Stimulated activated CD4-positive, alpha-beta T cell treated with anti-CD3 and anti-CD28 coated beads, Interleukin-4, amount 100 ng/mL, for 1 hour (primary cell): ENCODE measurements around the gene FRG2.
"Not testable (repeated sequence)": the region's sequence is repeated elsewhere in the genome, so short reads cannot be mapped to it uniquely, and the experiment has no call there.

ENCODE experiments used
- DNase-seq: peaks from one replicate; pipeline ENCODE4 v3.0.0-alpha.2; 2020

FRG2 gene

GRCh38 chr4:190027156-190027555 is at the start of gene FRG2:
TSS of gene FRG2 (minus strand) at chr4:190027256. CDS start at chr4:190027204, 52 bp downstream.
- not testable (repeated sequence) for DNase-seq

DNA sequence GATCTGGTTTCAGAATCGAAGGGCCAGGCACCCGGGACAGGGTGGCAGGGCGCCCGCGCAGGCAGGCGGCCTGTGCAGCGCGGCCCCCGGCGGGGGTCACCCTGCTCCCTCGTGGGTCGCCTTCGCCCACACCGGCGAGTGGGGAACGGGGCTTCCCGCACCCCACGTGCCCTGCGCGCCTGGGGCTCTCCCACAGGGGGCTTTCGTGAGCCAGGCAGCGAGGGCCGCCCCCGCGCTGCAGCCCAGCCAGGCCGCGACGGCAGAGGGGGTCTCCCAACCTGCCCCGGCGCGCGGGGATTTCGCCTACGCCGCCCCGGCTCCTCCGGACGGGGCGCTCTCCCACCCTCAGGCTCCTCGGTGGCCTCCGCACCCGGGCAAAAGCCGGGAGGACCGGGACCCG is 41.3 kb upstream of the FRG2 start:
- not testable (repeated sequence) for DNase-seq

DNA sequence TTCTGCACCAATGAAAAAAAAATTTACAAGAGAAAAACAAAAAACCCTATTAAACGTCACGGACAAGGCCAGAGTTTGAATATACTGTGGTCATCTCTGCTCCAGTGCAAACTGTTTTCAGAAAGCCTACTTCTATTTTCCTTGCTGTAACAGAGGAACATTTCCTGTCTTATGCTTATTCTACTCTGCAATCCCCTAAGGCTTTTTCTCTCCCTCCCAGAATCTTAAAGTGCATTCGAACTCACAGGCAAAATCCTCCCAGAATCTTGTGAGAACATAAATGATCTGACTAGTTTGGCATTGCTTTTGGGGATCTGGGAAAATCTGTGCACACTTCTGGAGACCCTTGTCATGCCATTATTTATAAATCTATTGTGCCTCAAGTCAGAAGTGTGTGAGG is 37.7 kb upstream of the FRG2 start:
- DNase-seq = not testable (repeated sequence)

GRCh38 chr4:190064342-190064741 is 37.3 kb upstream of the FRG2 start, which contains the start of gene DBET:
TSS of gene DBET (plus strand) at chr4:190064502.
- DNase-seq = not testable (repeated sequence)

DNA sequence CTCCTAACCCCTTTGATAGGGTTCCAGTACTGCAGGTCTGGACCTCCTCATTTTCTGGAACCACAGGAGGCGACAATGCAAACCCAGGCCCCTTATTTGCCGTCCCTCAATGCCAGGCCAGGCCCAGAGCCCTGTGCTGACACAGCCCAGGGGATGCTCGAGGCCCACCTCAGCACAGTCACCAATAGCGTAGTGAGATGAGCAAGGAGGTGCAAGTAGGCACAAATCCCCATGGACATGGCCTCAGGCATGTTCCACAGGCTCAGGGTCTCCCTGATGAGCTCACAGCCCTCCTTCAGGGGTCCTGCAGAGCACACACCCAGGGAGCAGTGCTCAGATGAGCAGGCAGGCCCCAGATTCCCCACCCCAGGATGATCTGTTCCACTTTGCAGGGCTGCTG is 31.9 kb upstream of the FRG2 start:
- not testable (repeated sequence) for DNase-seq

GRCh38 chr4:190049378-190050239 is 22.6 kb upstream of the FRG2 start:
- not testable (repeated sequence) for DNase-seq

DNA sequence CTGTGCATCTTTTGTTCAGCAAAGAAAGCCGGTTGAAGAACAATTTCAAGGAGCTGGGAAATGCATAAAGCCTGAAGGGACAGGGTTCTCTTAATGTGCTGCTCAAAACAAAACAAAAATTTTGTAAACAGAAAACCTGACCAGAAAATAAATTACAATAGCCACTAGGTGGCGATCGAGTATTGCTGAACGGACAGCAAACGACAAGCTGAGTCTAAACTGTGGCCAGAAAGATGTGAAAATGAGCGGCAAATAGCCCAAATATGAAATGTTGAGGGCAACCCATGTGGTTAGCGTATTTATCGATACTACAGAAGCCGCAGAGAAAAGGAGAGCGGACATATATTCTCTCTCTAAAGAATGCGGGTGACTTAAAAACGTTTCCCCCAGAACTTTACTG is 20.6 kb upstream of the FRG2 start:
- DNase-seq = not testable (repeated sequence)

DNA sequence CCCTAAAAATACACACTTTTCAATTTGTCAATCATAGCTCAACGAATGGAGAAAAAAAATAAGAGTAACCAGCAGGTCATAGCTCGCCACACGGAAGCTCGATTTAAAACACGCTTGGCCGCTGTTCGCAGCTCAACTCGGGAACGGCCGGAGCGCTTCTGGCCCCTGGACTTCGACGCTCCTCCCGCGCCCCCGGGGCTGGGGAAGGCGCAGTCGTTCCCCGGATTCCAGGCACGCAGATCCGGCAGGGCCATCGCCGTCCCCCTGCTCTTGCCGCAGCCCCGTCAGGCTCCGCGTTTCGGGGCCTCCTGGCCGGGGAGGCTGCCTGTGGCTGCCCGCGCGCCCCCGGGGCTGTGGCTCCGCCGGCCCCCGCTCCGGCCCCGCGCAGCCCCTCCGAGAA is 13.8 kb upstream of the FRG2 start:
- DNase-seq = not testable (repeated sequence)

GRCh38 chr4:190037704-190038388 is 10.8 kb upstream of the FRG2 start:
- not testable (repeated sequence) for DNase-seq

DNA sequence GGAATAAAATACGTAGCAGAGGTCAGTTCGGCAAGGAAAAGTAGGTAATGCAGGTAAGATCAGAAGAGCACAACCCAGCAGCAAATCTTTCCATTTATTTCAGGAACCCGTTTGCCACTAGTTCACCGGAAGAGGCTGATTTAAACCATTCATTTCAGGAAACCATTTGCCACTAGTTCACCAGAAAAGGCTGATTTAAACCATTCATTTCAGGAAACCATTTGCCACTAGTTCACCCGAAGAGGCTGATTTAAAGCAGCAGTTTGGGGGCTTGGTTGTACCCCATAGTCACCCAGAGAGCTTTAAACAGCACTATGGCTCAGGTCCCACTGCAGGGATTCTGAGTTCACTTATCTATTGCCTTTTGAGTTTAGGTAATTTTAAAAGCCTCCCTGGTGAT is 4.2 kb upstream of the FRG2 start:
- not testable (repeated sequence) for DNase-seq

DNA sequence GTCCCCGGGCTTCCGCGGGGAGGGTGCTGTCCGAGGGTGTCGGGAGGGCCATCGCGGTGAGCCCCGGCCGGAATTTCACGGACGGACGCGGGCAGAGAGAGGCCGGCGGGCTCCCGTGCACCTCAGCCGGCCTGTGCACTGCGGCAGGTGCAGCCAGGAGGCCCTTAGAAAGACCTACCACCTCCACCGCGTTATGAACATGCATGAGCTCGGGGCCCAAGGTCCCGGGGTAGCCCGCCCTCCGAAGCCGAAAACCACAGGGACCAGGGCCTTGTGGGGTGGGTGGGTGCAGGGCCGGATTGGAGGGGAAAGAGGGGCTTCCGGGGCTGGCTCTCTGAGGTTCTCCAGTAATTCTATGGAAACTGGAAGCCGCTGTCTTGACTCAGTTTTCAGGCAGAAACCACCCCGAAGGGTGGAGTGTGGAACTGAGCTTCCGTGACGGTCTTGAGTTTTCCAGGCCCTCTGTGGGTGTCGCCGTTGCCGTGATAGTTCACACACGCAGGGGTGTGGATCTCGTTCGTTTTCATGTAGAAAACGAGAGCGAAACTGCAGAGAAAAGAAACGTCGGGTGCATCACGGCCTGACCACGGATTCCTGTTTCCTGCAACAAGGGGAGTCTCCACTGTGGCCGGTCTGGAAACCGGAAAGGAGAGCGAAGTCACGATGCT is 4.3 kb downstream of the FRG2 start:
- not testable (repeated sequence) for DNase-seq

DNA sequence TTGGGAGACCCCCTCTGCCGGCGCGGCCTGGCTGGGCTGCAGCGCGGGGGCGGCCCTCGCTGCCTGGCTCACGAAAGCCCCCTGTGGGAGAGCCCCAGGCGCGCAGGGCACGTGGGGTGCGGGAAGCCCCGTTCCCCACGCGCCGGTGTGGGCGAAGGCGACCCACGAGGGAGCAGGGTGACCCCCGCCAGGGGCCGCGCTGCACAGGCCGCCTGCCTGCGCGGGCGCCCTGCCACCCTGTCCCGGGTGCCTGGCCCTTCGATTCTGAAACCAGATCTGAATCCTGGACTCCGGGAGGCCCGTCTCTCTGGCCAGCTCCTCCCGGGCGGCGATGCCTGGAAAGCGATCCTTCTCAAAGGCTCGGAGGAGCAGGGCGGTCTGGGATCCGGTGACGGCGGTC is 5.1 kb downstream of the FRG2 start:
- DNase-seq = not testable (repeated sequence)

DNA sequence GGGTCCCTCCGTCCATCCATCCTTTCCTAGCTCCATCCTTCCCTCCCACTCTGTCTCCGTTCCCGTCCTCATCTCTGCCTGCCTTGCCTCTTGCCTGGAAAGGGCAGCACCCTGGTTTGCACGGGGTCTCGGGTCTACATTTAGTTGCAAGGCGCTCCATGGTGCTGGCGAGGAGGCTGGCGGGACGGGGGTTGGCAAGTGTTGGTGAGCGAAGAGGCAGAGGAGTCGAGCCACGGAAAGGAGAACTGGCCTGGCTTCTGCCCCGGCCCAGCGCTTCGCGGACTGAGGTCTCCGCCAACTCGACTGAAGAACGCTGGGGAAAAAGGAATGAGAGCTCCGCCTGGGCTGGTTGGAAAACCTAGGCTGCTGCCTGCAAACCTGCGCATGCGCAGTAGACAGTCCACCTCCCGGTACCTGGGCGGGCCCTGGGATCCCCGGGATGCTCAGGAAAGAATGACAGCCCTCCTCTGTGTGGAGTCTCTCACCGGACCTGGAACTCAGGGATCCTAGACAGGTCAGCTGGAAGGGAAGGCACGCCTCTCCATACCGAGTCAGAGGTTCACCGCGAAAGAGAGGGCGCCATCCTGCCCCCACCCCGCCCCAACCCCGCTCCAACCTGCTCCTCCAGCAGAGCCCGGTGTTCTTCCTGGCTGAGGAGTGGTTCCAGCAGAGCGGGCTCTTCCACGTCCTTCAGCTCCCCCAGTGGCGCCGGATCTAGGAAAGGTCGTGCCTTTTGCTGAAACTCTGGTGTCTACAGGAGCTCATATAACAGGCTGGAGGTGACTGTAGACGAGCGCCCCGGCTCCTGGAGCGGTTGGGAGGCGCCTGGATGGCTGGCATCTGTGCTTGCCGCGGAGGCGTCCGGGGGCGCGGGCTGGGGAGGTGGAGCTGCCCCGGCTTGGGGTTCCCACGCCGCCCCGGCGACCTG is 6.0 kb downstream of the FRG2 start:
- peak; percentile 37 for DNase-seq

GRCh38 chr4:190019859-190020463 is 7.1 kb downstream of the FRG2 start:
- DNase-seq = not testable (repeated sequence)

GRCh38 chr4:190019023-190019858 is 7.8 kb downstream of the FRG2 start:
- DNase-seq = no peak

GRCh38 chr4:190018201-190018920 is 8.7 kb downstream of the FRG2 start:
- no peak for DNase-seq

- no peak for DNase-seq
These were observed 9.5 kb downstream of the FRG2 start for GRCh38 chr4:190017357-190018200.

DNA sequence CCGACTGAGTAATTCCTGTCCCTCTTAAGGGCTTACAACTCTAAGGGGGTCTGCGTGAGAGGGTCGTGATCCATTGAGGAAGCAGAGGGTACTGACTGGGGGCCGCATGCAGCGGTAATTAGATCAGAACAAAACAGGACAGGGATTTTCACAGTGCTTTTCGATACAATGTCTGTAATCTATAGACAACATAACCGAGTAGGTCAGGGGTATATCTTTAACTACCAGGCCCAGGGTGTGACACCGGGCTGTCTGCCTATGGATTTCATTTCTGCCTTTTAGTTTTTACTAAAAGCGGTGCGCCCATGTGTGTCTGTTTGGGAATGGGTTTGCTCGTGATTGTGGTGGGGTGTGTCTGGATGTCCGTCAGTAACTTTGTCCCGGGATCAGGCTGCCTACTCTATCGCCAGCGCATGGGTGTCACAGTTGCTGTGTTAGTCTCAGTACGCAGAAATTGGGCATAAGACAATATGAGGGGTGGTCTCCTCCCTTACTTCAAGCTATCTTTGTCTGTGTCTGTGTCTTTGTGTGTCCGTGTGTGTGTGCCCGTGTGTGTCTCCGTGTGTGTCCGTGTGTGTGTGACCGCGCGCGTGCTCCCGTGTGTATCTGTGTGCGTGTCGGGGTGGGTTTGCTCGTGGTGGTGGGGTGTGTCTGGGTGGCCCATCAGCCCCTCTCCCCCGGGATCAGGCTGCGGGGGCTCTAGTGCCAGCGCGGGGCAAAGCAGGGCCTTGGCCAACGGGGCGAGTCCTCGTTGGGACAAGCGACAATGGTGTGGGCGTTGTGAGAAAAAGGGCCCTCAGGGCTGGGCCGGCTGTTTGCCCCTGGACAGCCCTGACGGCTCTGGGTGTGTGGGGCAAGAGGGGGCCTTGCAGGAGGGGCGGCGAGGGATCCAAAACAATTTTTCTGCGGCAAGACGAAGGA is 10.4 kb downstream of the FRG2 start:
- no peak for DNase-seq
